BE2C (cell line): ENCODE results near the gene RNF215.
"Not testable (repeated sequence)": the region's sequence is repeated elsewhere in the genome, so short reads cannot be mapped to it uniquely, and the experiment has no call there.

Experiments used
- DNase-seq: peaks from one replicate; pipeline ENCODE4 v3.0.0-alpha.2; 2020
- H3K27me3 ChIP-seq: fragments of 250-450 bp; sonication (Bioruptor Pico); 2 replicates; pipeline ENCODE4 v1.5.1; 2020; ENCODE audit warnings: mild to moderate bottlenecking
- H3K36me3 ChIP-seq: fragments of 250-450 bp; sonication (Bioruptor Pico); 2 replicates; pipeline ENCODE4 v1.5.1; 2020; ENCODE audit warnings: mild to moderate bottlenecking
- H3K4me1 ChIP-seq: fragments of 250-450 bp; sonication (Bioruptor Pico); 2 replicates; pipeline ENCODE4 v1.5.1; 2020
- H3K4me3 ChIP-seq: 2 replicates; pipeline ENCODE4 v1.5.1; 2011; ENCODE audit warnings: low read depth, low read length
- H3K9me3 ChIP-seq: fragments of 250-450 bp; sonication (Bioruptor Pico); 2 replicates; pipeline ENCODE4 v1.5.1; 2020
- CTCF ChIP-seq: IDR thresholded peaks from 2 replicates; pipeline ENCODE4 v1.5.1; 2012; ENCODE audit warnings: mild to moderate bottlenecking, low read depth, low read length

Gene RNF215

GRCh38 chr22:30405731-30406130 is 18.5 kb upstream of the RNF215 start:
- TF ChIP-seq CTCF = no peak
- Histone ChIP-seq H3K9me3 (no peaks in the 10 kb centered on the region), H3K36me3 (no peaks in the 10 kb centered on the region), H3K4me1 (no peaks in the 10 kb centered on the region), H3K4me3 (no peak overlapping the region), H3K27me3 (no peaks in the 10 kb centered on the region; the same call in 1 of the 2 replicates)
- DNase-seq = no peak

- Histone ChIP-seq H3K4me3 (no peak overlapping the region), H3K4me1 (no peaks in the 10 kb centered on the region), H3K9me3 (no peaks in the 10 kb centered on the region), H3K36me3 (no peaks in the 10 kb centered on the region), H3K27me3 (no peaks in the 10 kb centered on the region; the same call in 1 of the 2 replicates)
- DNase-seq = no peak
- TF ChIP-seq CTCF = no peak
Observed at GRCh38 chr22:30404307-30404706, 17.1 kb upstream of the RNF215 start.

GRCh38 chr22:30402766-30403104 is 15.5 kb upstream of the RNF215 start:
- H3K9me3 ChIP-seq, H3K4me3 ChIP-seq, H3K4me1 ChIP-seq, H3K27me3 ChIP-seq, H3K36me3 ChIP-seq, DNase-seq: not testable (repeated sequence)

- H3K4me1 ChIP-seq = no peaks in the 10 kb centered on the region
- no peak for DNase-seq
- peaks cover 5% of the 10 kb centered on the region for H3K27me3 ChIP-seq
- TF ChIP-seq CTCF = no peak
- no peaks in the 10 kb centered on the region for H3K9me3 ChIP-seq
- no peak overlapping the region for H3K4me3 ChIP-seq
- H3K36me3 ChIP-seq = no peaks in the 10 kb centered on the region
Observed at GRCh38 chr22:30402028-30402765, 15.0 kb upstream of the RNF215 start.

GRCh38 chr22:30401024-30401423 is 13.8 kb upstream of the RNF215 start:
- H3K36me3 ChIP-seq, H3K4me3 ChIP-seq, H3K4me1 ChIP-seq, H3K27me3 ChIP-seq, H3K9me3 ChIP-seq, DNase-seq: not testable (repeated sequence)

- H3K27me3 ChIP-seq = peaks cover 5% of the 10 kb centered on the region; the same call in 1 of the 2 replicates
- no peaks in the 10 kb centered on the region for H3K9me3 ChIP-seq
- no peaks in the 10 kb centered on the region for H3K4me1 ChIP-seq
- DNase-seq = no peak
- no peaks in the 10 kb centered on the region for H3K36me3 ChIP-seq
- no peak for TF ChIP-seq CTCF
- H3K4me3 ChIP-seq = no peak overlapping the region
Observed at GRCh38 chr22:30400159-30400558, 12.9 kb upstream of the RNF215 start.

DNA sequence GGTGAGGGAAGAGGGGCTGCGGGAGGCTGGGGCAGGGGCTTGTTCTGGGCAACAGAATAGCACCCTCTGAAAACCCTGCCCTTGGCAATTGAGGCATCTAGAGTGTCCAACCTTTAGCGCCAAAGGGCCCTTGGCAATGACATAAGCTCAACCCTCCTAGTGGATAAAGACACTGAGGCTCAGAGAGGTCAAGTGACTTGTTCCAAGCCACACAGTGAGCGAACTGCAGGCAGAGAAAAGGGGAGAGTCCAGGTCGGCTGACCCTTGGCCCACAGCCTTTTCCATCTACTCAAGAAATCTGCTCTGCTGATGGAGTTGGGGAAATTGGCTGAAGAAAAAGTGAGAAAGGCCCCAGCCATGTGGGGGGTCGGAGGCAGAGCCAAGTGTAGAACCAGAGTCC is 12.5 kb upstream of the RNF215 start:
- no peaks in the 10 kb centered on the region for H3K4me1 ChIP-seq
- H3K27me3 ChIP-seq = peaks cover 5% of the 10 kb centered on the region; the same call in 1 of the 2 replicates
- no peak for DNase-seq
- H3K9me3 ChIP-seq = no peaks in the 10 kb centered on the region
- TF ChIP-seq CTCF = no peak
- no peak overlapping the region for H3K4me3 ChIP-seq
- no peaks in the 10 kb centered on the region for H3K36me3 ChIP-seq
